A673 (cell line): ENCODE measurements around the gene CISD2. TPM values are rescaled to one million over a fixed set of nuclear protein-coding genes. Genes with fewer than 3 reads are reported as not detected.

Experiments used
- BruUV-seq: library from RNA; stranded (reverse); fragments of 400-500 nt; replicated peaks from 2 replicates; lab custom pipeline; 2021; lab: Mats Ljungman, UMichigan
- CTCF ChIA-PET: fragments of 300-600 bp; sonication (Branson Sonifier 250); formaldehyde crosslinking; loops from one replicate; lab custom pipeline; 2022; ENCODE audit warnings: antibody characterized with exemption; lab: Charles Lee
- POLR2A ChIA-PET: fragments of 300-600 bp; sonication (Branson Sonifier 250); formaldehyde crosslinking; loops from one replicate; lab custom pipeline; 2022; ENCODE audit warnings: antibody characterized with exemption; ENCODE audit not compliant: low non-redundant PET; lab: Charles Lee
- DNase-seq: peaks from one replicate; pipeline ENCODE4 v3.0.0-alpha.2; 2015; ENCODE audit warnings: low spot score
- H3K27ac ChIP-seq: fragments of 200-600 bp; sonication (generic); 2 replicates; pipeline ENCODE4 v1.5.1; 2016; ENCODE audit warnings: mixed run types, low read depth, mild to moderate bottlenecking, mixed read lengths, antibody characterized with exemption, low read length; ENCODE audit not compliant: poor library complexity, severe bottlenecking
- H3K27me3 ChIP-seq: fragments of 200-600 bp; sonication (generic); replicated peaks from 2 replicates; pipeline ENCODE4 v1.6.1; 2017; ENCODE audit warnings: mixed run types, low read depth, mild to moderate bottlenecking, mixed read lengths, antibody characterized with exemption, low read length; ENCODE audit not compliant: insufficient read depth, poor library complexity
- H3K36me3 ChIP-seq: fragments of 200-600 bp; sonication (generic); 2 replicates; pipeline ENCODE4 v1.6.1; 2016; ENCODE audit warnings: mixed run types, mild to moderate bottlenecking, mixed read lengths, antibody characterized with exemption, low read length; ENCODE audit not compliant: insufficient read depth, poor library complexity, severe bottlenecking
- H3K4me1 ChIP-seq: fragments of 200-600 bp; sonication (generic); 2 replicates; pipeline ENCODE4 v1.6.1; 2017; ENCODE audit warnings: mixed run types, mild to moderate bottlenecking, mixed read lengths, antibody characterized with exemption, low read length; ENCODE audit not compliant: insufficient read depth, poor library complexity, severe bottlenecking
- H3K4me3 ChIP-seq: fragments of 200-600 bp; sonication (generic); 2 replicates; pipeline ENCODE4 v1.5.1; 2016; ENCODE audit warnings: low read depth, mixed run types, mild to moderate bottlenecking, mixed read lengths, low read length; ENCODE audit not compliant: poor library complexity, severe bottlenecking
- H3K9me3 ChIP-seq: fragments of 200-600 bp; sonication (generic); 2 replicates; pipeline ENCODE4 v1.6.1; 2016; ENCODE audit warnings: mixed run types, low read depth, mild to moderate bottlenecking, mixed read lengths, antibody characterized with exemption, low read length; ENCODE audit not compliant: poor library complexity, severe bottlenecking
- EZH2 ChIP-seq: fragments of 200-600 bp; sonication (generic); IDR thresholded peaks from 2 replicates; pipeline ENCODE4 v1.6.1; 2017; ENCODE audit warnings: borderline replicate concordance, low read depth, mild to moderate bottlenecking, mixed read lengths, antibody characterized with exemption, low read length; ENCODE audit not compliant: poor library complexity, severe bottlenecking
- intact Hi-C: fragments of 100-400 bp; cut with micrococcal nuclease; formaldehyde crosslinking; loops from one replicate; pipeline ENCODE4 v1.10.0; 2022; ENCODE audit not compliant: unreplicated experiment
- total RNA-seq: library from RNA; stranded (reverse); gene quantifications from 2 replicates; pipeline ENCODE4 v1.2.3, GENCODE V29; 2021
- TF ChIP-seq, protein P1 (sequence below): fragments of 300-800, 200-600 bp; sonication (generic); conservative IDR thresholded peaks from 2 replicates; pipeline ENCODE4 v1.5.1; 2017; ENCODE audit warnings: low read depth, mild to moderate bottlenecking, antibody characterized with exemption, low read length, moderate library complexity, mixed read lengths

CISD2 gene
- total RNA-seq, 1 experiment from 2014 or later: 49.3 TPM

GRCh38 chr4:102827674-102828496, 40.9 kb upstream of the CISD2 start:
- ChIA-PET CTCF (interaction anchor here (1.1 kb wide), 1 partner anchor 207 kb away, joined by 3 read pairs; no protein-coding TSS in a partner anchor), POLR2A (interaction anchor here (0.6 to 1.1 kb wide), 3 partner anchors 14 to 328 kb away, joined by 3 to 5 read pairs (median 4); no protein-coding TSS in a partner anchor)
- Histone ChIP-seq H3K36me3 (peaks cover 22% of the 10 kb centered on the region), H3K4me1 (peaks cover 18% of the 10 kb centered on the region), H3K27ac (peak overlapping the region; percentile 100), H3K27me3 (no peaks in the 10 kb centered on the region), H3K4me3 (peak overlapping the region; percentile 98), H3K9me3 (no peaks in the 10 kb centered on the region)
- intact Hi-C loops: loop anchor here (5.0 kb wide), 2 partner anchors 206 to 396 kb away; no protein-coding TSS in a partner anchor
- BruUV-seq: no TSS peak
- TF ChIP-seq, protein P1, sequence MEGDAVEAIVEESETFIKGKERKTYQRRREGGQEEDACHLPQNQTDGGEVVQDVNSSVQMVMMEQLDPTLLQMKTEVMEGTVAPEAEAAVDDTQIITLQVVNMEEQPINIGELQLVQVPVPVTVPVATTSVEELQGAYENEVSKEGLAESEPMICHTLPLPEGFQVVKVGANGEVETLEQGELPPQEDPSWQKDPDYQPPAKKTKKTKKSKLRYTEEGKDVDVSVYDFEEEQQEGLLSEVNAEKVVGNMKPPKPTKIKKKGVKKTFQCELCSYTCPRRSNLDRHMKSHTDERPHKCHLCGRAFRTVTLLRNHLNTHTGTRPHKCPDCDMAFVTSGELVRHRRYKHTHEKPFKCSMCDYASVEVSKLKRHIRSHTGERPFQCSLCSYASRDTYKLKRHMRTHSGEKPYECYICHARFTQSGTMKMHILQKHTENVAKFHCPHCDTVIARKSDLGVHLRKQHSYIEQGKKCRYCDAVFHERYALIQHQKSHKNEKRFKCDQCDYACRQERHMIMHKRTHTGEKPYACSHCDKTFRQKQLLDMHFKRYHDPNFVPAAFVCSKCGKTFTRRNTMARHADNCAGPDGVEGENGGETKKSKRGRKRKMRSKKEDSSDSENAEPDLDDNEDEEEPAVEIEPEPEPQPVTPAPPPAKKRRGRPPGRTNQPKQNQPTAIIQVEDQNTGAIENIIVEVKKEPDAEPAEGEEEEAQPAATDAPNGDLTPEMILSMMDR: no peak
- TF ChIP-seq EZH2: no peak
- DNase-seq: peak; percentile 100

DNA sequence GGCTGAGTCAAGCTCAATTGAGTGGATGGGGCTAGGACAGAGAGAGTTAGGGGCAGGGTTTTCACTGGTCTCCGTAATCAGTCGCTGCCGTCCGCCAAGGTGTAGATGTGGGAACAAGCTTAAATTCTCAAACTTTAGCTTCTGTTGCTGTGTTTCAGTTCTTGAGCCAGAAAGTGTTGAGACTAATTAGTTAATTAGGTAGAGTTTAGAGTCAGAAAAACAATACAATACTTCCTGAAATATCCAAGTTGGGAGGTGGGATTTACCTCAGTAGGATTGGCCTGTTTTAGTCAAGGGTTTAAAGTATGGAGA, 40.3 kb upstream of the CISD2 start:
- BruUV-seq: TSS peak; percentile 90

DNA sequence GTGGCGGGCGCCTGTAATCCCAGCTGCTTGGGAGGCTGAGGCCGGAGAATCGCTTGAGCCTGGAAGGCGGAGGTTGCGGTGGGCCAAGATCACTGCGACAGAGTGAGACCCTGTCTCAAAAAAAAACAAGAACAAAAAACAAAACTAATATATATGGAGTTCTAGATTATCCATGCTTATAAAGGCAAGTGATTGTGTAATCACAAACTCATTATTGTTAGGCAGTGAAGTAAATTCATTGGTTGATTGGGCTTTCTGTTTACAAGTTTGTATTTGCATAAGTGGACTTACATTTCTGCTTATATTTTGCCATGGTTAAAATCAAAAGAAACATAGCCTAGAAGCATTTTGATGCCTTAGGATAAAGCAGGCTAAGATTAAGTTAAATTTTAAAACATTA, 39.0 kb upstream of the CISD2 start:
- H3K4me1 ChIP-seq: no peaks in the 10 kb centered on the region
- no peak for DNase-seq
- POLR2A ChIA-PET: no interaction called here
- TF ChIP-seq, protein P1: no peak
- TF ChIP-seq EZH2: no peak
- CTCF ChIA-PET: no interaction called here
- intact Hi-C loops: loop anchor here (5.0 kb wide), 2 partner anchors 208 to 398 kb away; no protein-coding TSS in a partner anchor
- no peak overlapping the region for H3K27ac ChIP-seq
- no peak overlapping the region for H3K4me3 ChIP-seq
- H3K36me3 ChIP-seq: peaks cover 3% of the 10 kb centered on the region
- H3K9me3 ChIP-seq: no peaks in the 10 kb centered on the region
- no TSS peak for BruUV-seq
- H3K27me3 ChIP-seq: no peaks in the 10 kb centered on the region

More for the DNA sequence above, 40.3 kb upstream of the CISD2 start:
- Histone ChIP-seq H3K27ac (peak overlapping the region; percentile 100), H3K4me3 (peak overlapping the region; percentile 98), H3K9me3 (no peaks in the 10 kb centered on the region), H3K36me3 (peaks cover 16% of the 10 kb centered on the region), H3K27me3 (no peaks in the 10 kb centered on the region), H3K4me1 (peaks cover 13% of the 10 kb centered on the region)
- TF ChIP-seq EZH2: no peak
- ChIA-PET POLR2A (interaction anchor here (0.6 to 1.1 kb wide), 3 partner anchors 13 to 328 kb away, joined by 3 to 5 read pairs (median 4); no protein-coding TSS in a partner anchor), CTCF (interaction anchor here (0.6 to 1.1 kb wide), 2 partner anchors 208 to 397 kb away, joined by 3 read pairs; no protein-coding TSS in a partner anchor)
- no peak for DNase-seq
- intact Hi-C loops: loop anchor here (5.0 kb wide), 2 partner anchors 206 to 396 kb away; no protein-coding TSS in a partner anchor
